Activated gamma-delta T cell (primary cell): ENCODE measurements around the gene HOXA7.

ENCODE experiments used
- DNase-seq: peaks from one replicate; lab custom pipeline; 2025; lab: John Stamatoyannopoulos, UW

HOXA7 gene

DNA sequence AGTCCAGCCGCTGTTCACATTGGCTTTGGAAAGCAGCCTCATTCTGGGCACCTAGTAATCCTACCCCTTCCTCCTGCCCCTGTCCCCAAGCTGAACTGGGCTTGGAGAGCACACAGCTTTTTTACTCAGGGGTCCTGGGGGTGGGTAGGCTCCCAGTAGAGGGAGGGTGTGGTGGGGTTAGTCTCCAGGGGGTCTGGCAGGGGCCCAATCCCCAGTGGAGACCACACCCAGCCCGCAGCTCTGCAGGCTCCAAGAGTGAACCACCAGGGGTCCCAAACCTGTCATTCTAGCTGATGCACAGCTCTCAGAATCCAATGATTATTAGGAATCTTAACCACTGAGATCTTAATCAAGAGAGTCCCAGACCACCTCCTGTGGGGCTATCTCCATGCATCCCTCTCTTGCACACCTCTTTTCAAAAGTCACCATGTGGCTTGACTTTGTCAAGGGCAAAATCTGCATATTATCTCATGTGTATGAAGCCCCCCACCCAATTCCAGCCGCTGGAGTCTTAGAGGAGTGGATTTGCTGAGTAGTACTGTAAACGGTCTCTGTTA lies 25.9 kb upstream of the HOXA7 start:
- DNase-seq, result no peak

GRCh38 chr7:27181795-27182275 lies 25.4 kb upstream of the HOXA7 start:
- DNase-seq, result no peak

GRCh38 chr7:27180431-27181420 lies 24.3 kb upstream of the HOXA7 start:
- no peak for DNase-seq

GRCh38 chr7:27179503-27180430 lies 23.3 kb upstream of the HOXA7 start:
- DNase-seq, result peak; percentile 22

DNA sequence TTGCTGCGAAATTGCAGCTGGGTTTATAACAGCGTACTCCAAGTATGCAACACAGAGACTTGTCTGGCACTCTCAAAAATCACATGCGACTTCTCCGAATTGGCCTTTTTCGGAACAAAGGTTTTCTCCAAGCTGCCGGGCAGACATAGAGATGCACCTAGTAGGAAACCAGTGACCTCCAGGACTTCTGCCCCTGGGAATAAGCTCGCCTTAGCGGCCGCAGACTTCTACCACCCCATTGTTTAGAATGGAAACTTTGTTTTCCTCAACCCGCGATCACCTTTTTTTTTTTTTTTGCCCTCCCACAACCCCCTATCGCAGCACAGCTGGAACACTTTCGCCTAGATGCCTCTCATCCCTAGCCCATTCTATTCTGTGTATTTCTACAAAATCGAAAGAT lies 22.6 kb upstream of the HOXA7 start:
- DNase-seq, result no peak

GRCh38 chr7:27178366-27178765 lies 21.9 kb upstream of the HOXA7 start:
- no peak for DNase-seq

- no peak for DNase-seq
Observed at GRCh38 chr7:27177795-27178320, 21.4 kb upstream of the HOXA7 start.

DNA sequence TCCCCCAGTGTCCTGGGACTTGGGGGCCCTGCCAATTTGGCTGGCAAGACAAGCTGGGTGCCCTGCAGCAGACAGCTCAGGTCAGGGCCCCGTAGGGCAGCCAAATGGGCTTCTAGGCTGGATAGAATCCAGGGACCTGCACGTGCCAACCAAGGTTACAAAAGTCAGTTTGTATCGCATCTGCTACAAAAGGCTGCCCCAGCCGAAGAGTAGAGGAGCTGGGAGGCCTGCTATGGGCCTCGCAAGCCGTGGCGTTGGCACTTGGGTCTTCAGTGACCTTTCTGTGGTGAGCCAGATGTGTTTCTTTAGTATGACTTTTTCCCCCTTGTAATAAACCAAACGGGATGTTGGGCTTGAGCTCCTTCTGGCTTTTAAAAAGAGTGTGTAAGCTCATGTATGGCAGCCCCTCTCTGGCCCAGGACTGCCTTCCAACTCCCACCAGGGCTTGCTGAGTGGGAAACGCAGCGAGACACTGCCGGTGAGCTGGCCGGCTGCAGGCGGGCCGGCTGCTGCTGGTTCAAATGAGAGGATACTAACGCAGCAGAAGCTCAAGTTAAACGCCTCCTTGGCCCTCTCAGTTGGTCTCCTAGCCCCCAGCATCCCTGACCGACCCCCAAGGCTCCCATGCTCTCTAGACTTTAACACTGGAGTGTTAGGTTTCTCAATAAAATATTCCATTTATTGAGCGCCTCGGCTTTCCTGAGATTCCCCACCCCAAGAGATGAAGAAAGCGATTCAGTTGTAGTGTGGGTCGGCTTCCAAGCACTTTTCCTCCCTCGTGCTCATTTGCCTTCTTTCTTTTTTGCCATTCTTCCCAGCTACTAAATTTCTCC lies 20.7 kb upstream of the HOXA7 start:
- DNase-seq, result no peak

DNA sequence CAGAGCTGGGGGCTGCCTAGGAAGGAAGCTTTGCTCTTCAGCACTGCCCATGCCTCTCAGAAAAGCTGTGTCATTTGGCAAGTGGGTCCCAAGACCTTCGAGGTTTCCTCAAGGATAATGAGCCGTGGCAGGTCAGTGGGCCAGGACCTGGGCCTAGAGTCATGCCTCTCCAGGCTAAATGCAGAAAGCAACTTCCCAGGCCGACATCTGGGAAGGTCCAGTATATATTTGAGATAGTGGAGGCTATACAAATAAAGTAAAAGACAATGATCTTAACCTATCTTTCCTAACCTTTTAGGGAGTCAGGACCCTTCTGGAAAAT lies 20.0 kb upstream of the HOXA7 start:
- DNase-seq, result no peak

- no peak for DNase-seq
Observed at GRCh38 chr7:27175626-27176523, 19.4 kb upstream of the HOXA7 start.

GRCh38 chr7:27174874-27175625 lies 18.6 kb upstream of the HOXA7 start:
- DNase-seq, result no peak

DNA sequence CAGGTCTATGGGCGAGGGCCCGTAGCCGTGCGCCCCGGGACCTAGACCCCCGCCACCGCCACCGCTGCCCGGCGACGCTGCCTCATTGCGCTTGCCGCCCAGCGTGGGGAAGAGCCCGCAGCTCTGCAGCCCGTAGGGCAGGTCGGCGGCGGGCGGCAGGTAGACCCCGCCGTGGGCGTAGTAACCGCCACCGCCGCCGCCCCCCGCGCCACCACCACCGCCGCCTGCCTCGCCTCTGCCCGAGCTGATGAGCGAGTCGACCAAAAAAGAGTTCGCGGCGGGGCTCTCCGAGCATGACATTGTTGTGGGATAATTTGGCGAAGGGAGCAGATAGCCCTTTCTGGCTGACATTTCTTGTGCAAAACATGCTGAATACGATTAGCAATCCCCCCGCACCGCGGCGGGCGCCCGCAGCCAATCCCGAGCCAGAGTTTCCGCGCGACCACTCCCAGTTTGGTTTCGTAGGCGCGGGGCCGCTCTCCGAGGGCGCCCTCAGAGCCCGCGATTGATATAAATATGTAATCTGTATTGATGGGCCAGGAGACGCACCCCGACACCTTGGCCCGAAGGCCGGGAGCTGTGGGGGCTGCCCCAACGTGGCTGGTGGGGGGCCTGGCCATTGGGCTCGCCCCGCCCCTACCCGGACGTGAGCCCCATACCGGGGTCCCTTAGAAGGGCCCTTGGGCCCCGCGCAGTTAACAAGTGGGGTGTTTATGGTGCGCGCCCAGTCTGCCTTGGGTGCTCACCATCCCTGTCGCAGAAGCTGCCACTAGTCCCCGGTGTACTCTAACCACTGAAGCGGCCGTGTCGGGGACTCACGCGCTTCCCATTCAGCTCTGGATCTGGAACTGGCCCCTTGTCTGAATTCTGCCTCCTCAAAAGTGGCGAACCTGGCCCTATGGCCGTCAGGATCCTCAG lies 17.7 kb upstream of the HOXA7 start, which contains the start of gene HOXA10:
TSS of gene HOXA10 (minus strand) at position 365 of the 918 bp plus-strand sequence. CDS start at position 351, 14 bp downstream.
- DNase-seq, result no peak

DNA sequence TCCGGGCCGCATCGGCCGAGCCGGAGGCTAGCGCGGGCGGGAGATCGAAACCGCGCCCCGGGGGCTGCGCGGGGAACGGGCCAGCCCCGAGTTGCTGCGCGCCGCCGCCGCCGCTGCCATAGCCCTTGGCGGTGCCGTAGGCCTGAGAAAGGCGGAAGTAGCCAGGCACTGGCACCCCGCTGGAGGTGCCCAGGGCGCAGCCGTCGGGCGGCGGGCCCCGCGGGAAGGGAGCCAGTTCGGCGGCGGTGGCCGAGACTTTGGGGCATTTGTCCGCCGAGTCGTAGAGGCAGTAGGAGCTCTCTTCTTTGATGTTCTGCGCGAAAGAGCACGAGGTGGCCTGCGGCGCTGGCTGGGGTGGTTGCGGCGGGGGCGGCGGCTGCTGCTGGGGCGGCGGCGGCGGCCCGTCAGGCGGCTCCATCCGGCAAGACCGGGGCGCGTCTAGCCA lies 17.1 kb upstream of the HOXA7 start:
- DNase-seq, result peak; percentile 29

- no peak for DNase-seq
Observed at GRCh38 chr7:27172823-27173510, 16.5 kb upstream of the HOXA7 start.

- DNase-seq, result no peak
Observed at GRCh38 chr7:27172315-27172774, 15.9 kb upstream of the HOXA7 start.

DNA sequence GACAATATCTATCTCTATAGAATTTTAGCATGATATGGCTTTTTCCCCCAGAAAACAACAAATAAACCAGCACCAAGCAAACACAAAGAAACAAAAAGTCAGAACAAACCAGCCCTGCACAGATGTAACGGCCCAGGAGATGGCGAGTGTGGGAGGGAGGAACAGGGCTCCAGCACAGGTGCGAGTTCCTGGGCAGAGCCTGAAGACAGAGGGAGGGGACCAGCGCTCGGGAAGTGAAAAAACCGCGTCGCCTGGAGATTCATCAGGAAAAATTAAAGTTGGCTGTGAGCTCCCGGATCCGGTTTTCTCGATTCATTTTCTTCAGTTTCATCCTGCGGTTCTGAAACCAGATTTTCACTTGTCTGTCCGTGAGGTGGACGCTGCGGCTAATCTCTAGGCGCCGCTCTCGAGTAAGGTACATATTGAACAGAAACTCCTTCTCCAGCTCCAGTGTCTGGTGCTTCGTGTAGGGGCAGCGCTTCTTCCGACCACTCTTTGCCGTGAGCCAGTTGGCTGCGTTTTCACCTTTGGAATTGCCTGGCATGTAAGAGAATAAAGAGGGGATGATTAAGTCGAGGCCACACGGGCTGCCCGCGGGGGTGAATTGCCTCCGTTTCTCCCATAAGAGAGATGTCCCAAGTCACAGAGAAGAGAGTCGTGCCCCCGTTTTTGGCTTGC lies 15.3 kb upstream of the HOXA7 start:
- no peak for DNase-seq

GRCh38 chr7:27171325-27171636 lies 14.8 kb upstream of the HOXA7 start:
- DNase-seq, result no peak
